Chondrocyte (in vitro differentiated cells): ENCODE data around the gene MYO1B. TPM values are rescaled to one million over a fixed set of nuclear protein-coding genes. Genes with fewer than 3 reads are reported as not detected.

Source experiments
- DNase-seq: peaks from one replicate; pipeline ENCODE4 v3.0.0; 2021; ENCODE audit warnings: mixed read lengths, low spot score
- H3K27ac Mint-ChIP-seq: one replicate; pipeline ENCODE4 v1.8.0; 2021; ENCODE audit warnings: mild to moderate bottlenecking, moderate library complexity, mixed read lengths; ENCODE audit not compliant: unreplicated experiment
- H3K27me3 Mint-ChIP-seq: 2 replicates; pipeline ENCODE4 v1.8.0; 2021; ENCODE audit warnings: low read depth, mixed read lengths
- H3K36me3 Mint-ChIP-seq: 2 replicates; pipeline ENCODE4 v1.8.0; 2021; ENCODE audit warnings: low read depth, mixed read lengths
- H3K4me1 Mint-ChIP-seq: 2 replicates; pipeline ENCODE4 v1.8.0; 2021; ENCODE audit warnings: low read depth, mild to moderate bottlenecking, mixed read lengths
- H3K4me3 Mint-ChIP-seq: one replicate; pipeline ENCODE4 v1.8.0; 2021; ENCODE audit warnings: mild to moderate bottlenecking, moderate library complexity, mixed read lengths; ENCODE audit not compliant: unreplicated experiment
- H3K9me3 Mint-ChIP-seq: 2 replicates; pipeline ENCODE4 v1.8.0; 2021; ENCODE audit warnings: low read depth, mixed read lengths
- total RNA-seq: library from RNA; stranded (reverse); gene quantifications from 3 replicates; pipeline ENCODE4 v1.2.1, GENCODE V29; 2021
- TF ChIP-seq, protein P1 (sequence below): fragments of 200-600 bp; sonication (generic); IDR thresholded peaks from 2 replicates; pipeline ENCODE4 v1.5.0; 2021; ENCODE audit warnings: antibody characterized with exemption, mild to moderate bottlenecking, moderate library complexity

Gene MYO1B
- total RNA-seq, 1 donor from 2014 or later: 114 TPM

DNA sequence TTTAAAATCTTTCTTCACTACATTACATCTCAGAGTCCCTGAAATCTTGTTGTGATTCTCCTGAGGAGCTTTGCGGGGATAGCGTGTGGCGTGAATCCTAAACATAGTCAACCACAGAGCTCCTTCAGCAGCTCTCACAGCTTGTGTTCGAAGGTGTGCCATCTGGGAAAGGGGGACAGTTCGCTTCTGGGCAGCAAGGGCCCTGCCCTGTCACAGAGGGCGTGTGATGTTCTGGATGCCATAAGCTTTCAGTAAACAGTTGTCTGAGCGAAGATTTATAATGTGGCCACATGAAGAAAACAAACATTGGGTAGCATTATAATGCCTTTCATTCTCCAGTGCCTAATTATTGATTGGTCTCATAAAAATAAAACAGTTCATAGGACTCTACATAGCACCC lies 172.5 kb downstream of the MYO1B start:
- Mint-ChIP-seq H3K9me3 (no peaks in the 10 kb centered on the region), H3K27ac (no peak overlapping the region), H3K27me3 (no peaks in the 10 kb centered on the region), H3K4me3 (no peak overlapping the region), H3K36me3 (peaks cover 32% of the 10 kb centered on the region), H3K4me1 (no peaks in the 10 kb centered on the region)
- TF ChIP-seq, protein P1, sequence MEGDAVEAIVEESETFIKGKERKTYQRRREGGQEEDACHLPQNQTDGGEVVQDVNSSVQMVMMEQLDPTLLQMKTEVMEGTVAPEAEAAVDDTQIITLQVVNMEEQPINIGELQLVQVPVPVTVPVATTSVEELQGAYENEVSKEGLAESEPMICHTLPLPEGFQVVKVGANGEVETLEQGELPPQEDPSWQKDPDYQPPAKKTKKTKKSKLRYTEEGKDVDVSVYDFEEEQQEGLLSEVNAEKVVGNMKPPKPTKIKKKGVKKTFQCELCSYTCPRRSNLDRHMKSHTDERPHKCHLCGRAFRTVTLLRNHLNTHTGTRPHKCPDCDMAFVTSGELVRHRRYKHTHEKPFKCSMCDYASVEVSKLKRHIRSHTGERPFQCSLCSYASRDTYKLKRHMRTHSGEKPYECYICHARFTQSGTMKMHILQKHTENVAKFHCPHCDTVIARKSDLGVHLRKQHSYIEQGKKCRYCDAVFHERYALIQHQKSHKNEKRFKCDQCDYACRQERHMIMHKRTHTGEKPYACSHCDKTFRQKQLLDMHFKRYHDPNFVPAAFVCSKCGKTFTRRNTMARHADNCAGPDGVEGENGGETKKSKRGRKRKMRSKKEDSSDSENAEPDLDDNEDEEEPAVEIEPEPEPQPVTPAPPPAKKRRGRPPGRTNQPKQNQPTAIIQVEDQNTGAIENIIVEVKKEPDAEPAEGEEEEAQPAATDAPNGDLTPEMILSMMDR: no peak
- DNase-seq: no peak

DNA sequence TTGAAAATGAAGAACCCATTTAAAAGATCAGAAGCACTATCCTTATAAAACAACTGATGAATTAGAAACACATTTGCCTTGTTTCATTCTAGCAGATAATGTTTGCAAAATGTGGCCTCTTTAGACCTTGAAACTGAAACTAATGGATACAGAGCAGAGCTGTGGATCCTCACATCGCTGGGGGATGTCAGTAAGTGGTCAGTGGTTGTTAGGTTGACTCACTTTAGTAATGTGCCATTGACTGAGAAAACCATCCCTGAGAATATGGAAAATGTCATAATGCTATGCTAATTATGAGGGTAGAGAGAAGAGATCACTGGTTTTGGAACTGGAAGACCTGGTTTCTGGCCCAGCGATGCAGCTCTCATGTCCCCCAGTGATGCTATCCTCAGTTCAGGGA lies 176.7 kb downstream of the MYO1B start:
- no peaks in the 10 kb centered on the region for H3K27me3 Mint-ChIP-seq
- peaks cover 20% of the 10 kb centered on the region for H3K36me3 Mint-ChIP-seq
- TF ChIP-seq, protein P1: no peak
- no peaks in the 10 kb centered on the region for H3K9me3 Mint-ChIP-seq
- no peak for DNase-seq
- H3K4me3 Mint-ChIP-seq: no peak overlapping the region
- no peaks in the 10 kb centered on the region for H3K4me1 Mint-ChIP-seq
- no peak overlapping the region for H3K27ac Mint-ChIP-seq

GRCh38 chr2:191427031-191427430 lies 181.8 kb downstream of the MYO1B start:
- no peak overlapping the region for H3K27ac Mint-ChIP-seq
- no peaks in the 10 kb centered on the region for H3K4me1 Mint-ChIP-seq
- TF ChIP-seq, protein P1: no peak
- no peak overlapping the region for H3K4me3 Mint-ChIP-seq
- H3K27me3 Mint-ChIP-seq: no peaks in the 10 kb centered on the region
- peaks cover 4% of the 10 kb centered on the region for H3K9me3 Mint-ChIP-seq
- peaks cover 11% of the 10 kb centered on the region for H3K36me3 Mint-ChIP-seq
- no peak for DNase-seq

GRCh38 chr2:191428141-191428540 lies 182.9 kb downstream of the MYO1B start:
- H3K27me3 Mint-ChIP-seq: no peaks in the 10 kb centered on the region
- H3K9me3 Mint-ChIP-seq: peaks cover 4% of the 10 kb centered on the region
- H3K27ac Mint-ChIP-seq: no peak overlapping the region
- TF ChIP-seq, protein P1: no peak
- H3K36me3 Mint-ChIP-seq: peaks cover 11% of the 10 kb centered on the region
- DNase-seq: no peak
- H3K4me3 Mint-ChIP-seq: no peak overlapping the region
- H3K4me1 Mint-ChIP-seq: no peaks in the 10 kb centered on the region

DNA sequence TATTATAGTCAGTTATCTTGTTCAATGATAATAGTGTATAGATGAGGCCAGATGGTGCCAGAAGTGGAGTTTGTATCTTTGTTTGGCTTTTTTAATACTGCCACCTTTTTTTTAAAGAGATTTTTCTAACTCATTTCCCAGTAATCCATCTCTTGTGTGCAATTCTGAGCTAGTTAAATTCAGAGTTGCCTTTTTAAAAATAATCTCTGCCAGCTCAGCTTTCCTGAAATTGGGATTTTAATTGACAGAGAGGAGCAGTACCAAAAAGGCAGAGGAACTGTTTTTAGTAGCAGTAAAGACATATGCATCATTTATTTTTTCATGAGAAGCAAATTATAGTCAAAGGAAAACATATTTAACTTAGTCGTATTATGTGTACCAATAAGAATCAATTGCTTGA lies 185.3 kb downstream of the MYO1B start:
- peaks cover 7% of the 10 kb centered on the region for H3K9me3 Mint-ChIP-seq
- no peaks in the 10 kb centered on the region for H3K4me1 Mint-ChIP-seq
- no peaks in the 10 kb centered on the region for H3K27me3 Mint-ChIP-seq
- H3K4me3 Mint-ChIP-seq: no peak overlapping the region
- no peak overlapping the region for H3K27ac Mint-ChIP-seq
- TF ChIP-seq, protein P1: no peak
- H3K36me3 Mint-ChIP-seq: peaks cover 3% of the 10 kb centered on the region
- DNase-seq: no peak
